H9 (cell line): ENCODE measurements around the gene UNC45A. TPM values are rescaled to one million over a fixed set of nuclear protein-coding genes. Genes with fewer than 3 reads are reported as not detected.
A peak's percentile ranks its signal among the peaks of the same experiment; 100 is the strongest.

Source experiments
- DNase-seq: peaks from one replicate; pipeline ENCODE4 v3.0.0-alpha.2; 2017
- H2AFZ ChIP-seq: one replicate; pipeline ENCODE4 v1.6.1; 2013; ENCODE audit warnings: mild to moderate bottlenecking, low read length, control low read depth, moderate library complexity
- H2AK5ac ChIP-seq: 2 replicates; pipeline ENCODE4 v1.6.1; 2013; ENCODE audit warnings: low read length, control low read depth, mixed read lengths; ENCODE audit not compliant: insufficient read length
- H2BK120ac ChIP-seq: one replicate; pipeline ENCODE4 v1.6.1; 2013; ENCODE audit warnings: low read depth, mild to moderate bottlenecking, low read length, control low read depth, inconsistent platforms; ENCODE audit not compliant: poor library complexity, severe bottlenecking
- H2BK12ac ChIP-seq: 2 replicates; pipeline ENCODE4 v1.6.1; 2013; ENCODE audit warnings: low read length, control low read depth, mixed read lengths, low read depth; ENCODE audit not compliant: insufficient read length
- H2BK15ac ChIP-seq: 2 replicates; pipeline ENCODE4 v1.6.1; 2013; ENCODE audit warnings: low read depth, low read length, control low read depth
- H2BK20ac ChIP-seq: one replicate; pipeline ENCODE4 v1.6.1; 2013; ENCODE audit warnings: low read depth, mild to moderate bottlenecking, low read length, control low read depth, inconsistent platforms; ENCODE audit not compliant: poor library complexity, severe bottlenecking
- H2BK5ac ChIP-seq: 2 replicates; pipeline ENCODE4 v1.6.1; 2013; ENCODE audit warnings: low read length, control low read depth, mixed read lengths; ENCODE audit not compliant: insufficient read length
- H3K14ac ChIP-seq: 2 replicates; pipeline ENCODE4 v1.6.1; 2013; ENCODE audit warnings: low read length, control low read depth; ENCODE audit not compliant: insufficient read depth
- H3K18ac ChIP-seq: 2 replicates; pipeline ENCODE4 v1.6.1; 2013; ENCODE audit warnings: low read depth, mild to moderate bottlenecking, mixed read lengths, low read length, control low read depth; ENCODE audit not compliant: insufficient read length
- H3K23ac ChIP-seq: 2 replicates; pipeline ENCODE4 v1.6.1; 2013; ENCODE audit warnings: low read length, control low read depth, mixed read lengths, low read depth; ENCODE audit not compliant: insufficient read length
- H3K23me2 ChIP-seq: 2 replicates; pipeline ENCODE4 v1.6.1; 2013; ENCODE audit warnings: low read depth, mild to moderate bottlenecking, mixed read lengths, low read length, control low read depth; ENCODE audit not compliant: insufficient read length, poor library complexity, severe bottlenecking
- H3K27ac ChIP-seq: 2 replicates; pipeline ENCODE4 v1.5.1; 2013; ENCODE audit warnings: low read length, control low read depth, mixed read lengths, low read depth; ENCODE audit not compliant: insufficient read length
- H3K27me3 ChIP-seq: 2 replicates; pipeline ENCODE4 v1.6.1; 2013; ENCODE audit warnings: low read length, control low read depth, inconsistent platforms; ENCODE audit not compliant: insufficient read depth
- H3K4ac ChIP-seq: 2 replicates; pipeline ENCODE4 v1.6.1; 2013; ENCODE audit warnings: low read depth, mild to moderate bottlenecking, control low read depth, inconsistent platforms, low read length, moderate library complexity
- H3K4me1 ChIP-seq: 2 replicates; pipeline ENCODE4 v1.6.1; 2013; ENCODE audit warnings: low read length, control low read depth, inconsistent platforms; ENCODE audit not compliant: insufficient read depth
- H3K4me2 ChIP-seq: 2 replicates; pipeline ENCODE4 v1.6.1; 2013; ENCODE audit warnings: low read length, control low read depth, mixed read lengths; ENCODE audit not compliant: insufficient read length, insufficient read depth
- H3K56ac ChIP-seq: 2 replicates; pipeline ENCODE4 v1.6.1; 2013; ENCODE audit warnings: low read depth, mild to moderate bottlenecking, mixed read lengths, low read length, control low read depth; ENCODE audit not compliant: insufficient read length
- H3K79me1 ChIP-seq: 2 replicates; pipeline ENCODE4 v1.6.1; 2013; ENCODE audit warnings: low read depth, mild to moderate bottlenecking, moderate library complexity, low read length, control low read depth, inconsistent platforms; ENCODE audit not compliant: insufficient read depth, poor library complexity, severe bottlenecking
- H3K79me2 ChIP-seq: 2 replicates; pipeline ENCODE4 v1.6.1; 2013; ENCODE audit warnings: low read length, control low read depth, inconsistent platforms; ENCODE audit not compliant: insufficient read depth
- H3K9ac ChIP-seq: 2 replicates; pipeline ENCODE4 v1.6.1; 2013; ENCODE audit warnings: low read length, control low read depth, mixed read lengths; ENCODE audit not compliant: insufficient read length; ENCODE audit errors: extremely low read depth
- H3K9me3 ChIP-seq: one replicate; pipeline ENCODE4 v1.6.1; 2013; ENCODE audit warnings: low read depth, low read length, inconsistent platforms; ENCODE audit not compliant: control insufficient read depth
- H3T11ph ChIP-seq: one replicate; pipeline ENCODE4 v1.6.1; 2013; ENCODE audit warnings: mild to moderate bottlenecking, low read length, control low read depth, inconsistent platforms
- H4K20me1 ChIP-seq: one replicate; pipeline ENCODE4 v1.6.1; 2013; ENCODE audit not compliant: control insufficient read depth, insufficient read length, insufficient read depth
- H4K5ac ChIP-seq: 2 replicates; pipeline ENCODE4 v1.6.1; 2013; ENCODE audit warnings: low read depth, mild to moderate bottlenecking, mixed read lengths, low read length, control low read depth; ENCODE audit not compliant: insufficient read length
- H4K8ac ChIP-seq: replicated peaks from 2 replicates; pipeline ENCODE4 v1.6.1; 2013; ENCODE audit warnings: low read length, control low read depth, mixed read lengths, low read depth; ENCODE audit not compliant: insufficient read length
- H4K91ac ChIP-seq: 2 replicates; pipeline ENCODE4 v1.6.1; 2013; ENCODE audit warnings: low read depth, mild to moderate bottlenecking, moderate library complexity, mixed read lengths, low read length, control low read depth; ENCODE audit not compliant: insufficient read length
- H3K27ac Mint-ChIP-seq, 3 experiments: 2 replicates in 2 of 3; 3 replicates in 1 of 3; pipeline ENCODE4 v1.8.0; 2020 to 2021; ENCODE audit warnings: mixed read lengths in 3 of 3, mild to moderate bottlenecking in 1 of 3, moderate library complexity in 1 of 3
- H3K27me3 Mint-ChIP-seq: 2 replicates; pipeline ENCODE4 v1.8.0; 2021; ENCODE audit warnings: low read depth, mild to moderate bottlenecking, moderate library complexity, mixed read lengths
- H3K36me3 Mint-ChIP-seq, 3 experiments: 2 replicates in 2 of 3; 3 replicates in 1 of 3; pipeline ENCODE4 v1.8.0; 2020 to 2021; ENCODE audit warnings: low read depth in 3 of 3, mixed read lengths in 3 of 3; ENCODE audit not compliant: insufficient read depth in 1 of 3
- H3K4me1 Mint-ChIP-seq, 2 experiments: 2 replicates each; pipeline ENCODE4 v1.8.0; 2020; ENCODE audit warnings: mixed read lengths in 2 of 2
- H3K4me3 Mint-ChIP-seq, 2 experiments: 2 replicates in 1 of 2; 3 replicates in 1 of 2; pipeline ENCODE4 v1.8.0; 2020 to 2021; ENCODE audit warnings: mild to moderate bottlenecking in 2 of 2, mixed read lengths in 2 of 2, moderate library complexity in 1 of 2
- H3K9me3 Mint-ChIP-seq, 2 experiments: 2 replicates in 1 of 2; 3 replicates in 1 of 2; pipeline ENCODE4 v1.8.0; 2020; ENCODE audit warnings: mild to moderate bottlenecking in 2 of 2, mixed read lengths in 2 of 2, moderate library complexity in 1 of 2
- WGBS: extraction: QIAGEN DNeasy Blood & Tissue Kit; methylation state at CpG from one replicate; pipeline ENCODE4 v1.1.7; 2013; ENCODE audit warnings: missing lambda C conversion rate, low lambda C conversion rate, mixed read lengths; ENCODE audit not compliant: insufficient read length; ENCODE audit errors: extremely low coverage; 5-methylcytosine and 5-hydroxymethylcytosine counted together
- total RNA-seq: library from RNA; stranded (reverse); gene quantifications from 2 replicates; pipeline ENCODE4 v1.2.1, GENCODE V29; 2021
- TF ChIP-seq, protein P1 (sequence below): fragments of 200-600 bp; sonication (generic); conservative IDR thresholded peaks from 3 replicates; pipeline ENCODE4 v1.8.0; 2021; ENCODE audit warnings: antibody characterized with exemption, mild to moderate bottlenecking

UNC45A gene
- total RNA-seq, 1 experiment from 2014 or later, result 84.6 TPM

DNA sequence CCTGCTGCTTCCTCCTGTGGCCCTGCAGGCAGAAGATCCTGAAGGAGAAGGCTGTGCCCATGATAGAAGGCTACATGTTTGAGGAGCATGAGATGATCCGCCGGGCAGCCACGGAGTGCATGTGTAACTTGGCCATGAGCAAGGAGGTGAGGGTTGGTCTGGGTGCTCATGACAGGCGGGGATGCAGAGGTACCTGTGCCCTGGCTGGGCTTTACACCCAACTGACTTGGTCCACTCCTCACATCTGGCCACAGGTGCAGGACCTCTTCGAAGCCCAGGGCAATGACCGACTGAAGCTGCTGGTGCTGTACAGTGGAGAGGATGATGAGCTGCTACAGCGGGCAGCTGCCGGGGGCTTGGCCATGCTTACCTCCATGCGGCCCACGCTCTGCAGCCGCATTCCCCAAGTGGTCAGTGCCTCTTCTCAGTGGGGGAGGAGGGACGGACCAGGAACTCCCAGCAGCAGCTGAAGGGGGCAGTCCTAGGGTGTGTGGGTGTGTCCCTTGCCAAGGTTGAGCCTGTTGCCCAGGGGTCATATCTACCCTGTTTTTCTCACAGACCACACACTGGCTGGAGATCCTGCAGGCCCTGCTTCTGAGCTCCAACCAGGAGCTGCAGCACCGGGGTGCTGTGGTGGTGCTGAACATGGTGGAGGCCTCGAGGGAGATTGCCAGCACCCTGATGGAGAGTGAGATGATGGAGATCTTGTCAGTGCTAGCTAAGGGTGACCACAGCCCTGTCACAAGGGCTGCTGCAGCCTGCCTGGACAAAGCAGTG, 18.0 kb downstream of the UNC45A start:
- Histone ChIP-seq H3T11ph (no peak overlapping the region), H3K27me3 (no peaks in the 10 kb centered on the region), H2BK12ac (no peak overlapping the region), H2BK15ac (no peak overlapping the region), H3K23me2 (peaks cover 18% of the 10 kb centered on the region), H3K79me1 (no peaks in the 10 kb centered on the region), H3K9ac (no peak overlapping the region), H3K9me3 (no peaks in the 10 kb centered on the region), H2AK5ac (no peak overlapping the region), H4K8ac (no peak overlapping the region), H3K56ac (no peak overlapping the region), H2BK20ac (no peak overlapping the region), H2BK5ac (no peak overlapping the region), H2BK120ac (no peak overlapping the region), H3K4me2 (no peak overlapping the region), H3K18ac (no peak overlapping the region), H4K5ac (no peak overlapping the region), H3K14ac (no peak overlapping the region), H3K4me1 (peaks cover 7% of the 10 kb centered on the region; the same call in 1 of the 2 replicates), H3K4ac (no peak overlapping the region), H3K27ac (no peak overlapping the region), H4K20me1 (peaks cover 3% of the 10 kb centered on the region), H3K23ac (no peak overlapping the region), H2AFZ (no peak overlapping the region), H4K91ac (no peak overlapping the region), H3K79me2 (no peaks in the 10 kb centered on the region)
- Mint-ChIP-seq H3K27me3 (no peaks in the 10 kb centered on the region), H3K4me1 (peaks cover 15 to 16% of the 10 kb centered on the region in 2 experiments), H3K9me3 (no peaks in the 10 kb centered on the region), H3K27ac (peak overlapping the region in 1 of 3 experiments; percentile 22; a peak in 1 of 7 replicates), H3K4me3 (peak overlapping the region in 1 of 2 experiments; percentile 29; a peak in 1 of 5 replicates), H3K36me3 (peaks cover 20 to 55% (median 54%) of the 10 kb centered on the region in 3 experiments; a peak in 6 of 7 replicates)
- TF ChIP-seq, protein P1, sequence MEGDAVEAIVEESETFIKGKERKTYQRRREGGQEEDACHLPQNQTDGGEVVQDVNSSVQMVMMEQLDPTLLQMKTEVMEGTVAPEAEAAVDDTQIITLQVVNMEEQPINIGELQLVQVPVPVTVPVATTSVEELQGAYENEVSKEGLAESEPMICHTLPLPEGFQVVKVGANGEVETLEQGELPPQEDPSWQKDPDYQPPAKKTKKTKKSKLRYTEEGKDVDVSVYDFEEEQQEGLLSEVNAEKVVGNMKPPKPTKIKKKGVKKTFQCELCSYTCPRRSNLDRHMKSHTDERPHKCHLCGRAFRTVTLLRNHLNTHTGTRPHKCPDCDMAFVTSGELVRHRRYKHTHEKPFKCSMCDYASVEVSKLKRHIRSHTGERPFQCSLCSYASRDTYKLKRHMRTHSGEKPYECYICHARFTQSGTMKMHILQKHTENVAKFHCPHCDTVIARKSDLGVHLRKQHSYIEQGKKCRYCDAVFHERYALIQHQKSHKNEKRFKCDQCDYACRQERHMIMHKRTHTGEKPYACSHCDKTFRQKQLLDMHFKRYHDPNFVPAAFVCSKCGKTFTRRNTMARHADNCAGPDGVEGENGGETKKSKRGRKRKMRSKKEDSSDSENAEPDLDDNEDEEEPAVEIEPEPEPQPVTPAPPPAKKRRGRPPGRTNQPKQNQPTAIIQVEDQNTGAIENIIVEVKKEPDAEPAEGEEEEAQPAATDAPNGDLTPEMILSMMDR, result no peak
- DNase-seq, result no peak
- no CpG with 5 or more reads among the region's 14 CpGs for WGBS
